ENCODE measurements around the gene CTAGE1. TPM values are rescaled to one million over a fixed set of nuclear protein-coding genes. Genes with fewer than 3 reads are reported as not detected.

Gene CTAGE1
- total and polyA plus RNA-seq, 10 of the 15 experiments (the other 5 are each of a cell fraction or from before 2014, with no cell fraction given) = 0.01 TPM; not detected in 9

DNA sequence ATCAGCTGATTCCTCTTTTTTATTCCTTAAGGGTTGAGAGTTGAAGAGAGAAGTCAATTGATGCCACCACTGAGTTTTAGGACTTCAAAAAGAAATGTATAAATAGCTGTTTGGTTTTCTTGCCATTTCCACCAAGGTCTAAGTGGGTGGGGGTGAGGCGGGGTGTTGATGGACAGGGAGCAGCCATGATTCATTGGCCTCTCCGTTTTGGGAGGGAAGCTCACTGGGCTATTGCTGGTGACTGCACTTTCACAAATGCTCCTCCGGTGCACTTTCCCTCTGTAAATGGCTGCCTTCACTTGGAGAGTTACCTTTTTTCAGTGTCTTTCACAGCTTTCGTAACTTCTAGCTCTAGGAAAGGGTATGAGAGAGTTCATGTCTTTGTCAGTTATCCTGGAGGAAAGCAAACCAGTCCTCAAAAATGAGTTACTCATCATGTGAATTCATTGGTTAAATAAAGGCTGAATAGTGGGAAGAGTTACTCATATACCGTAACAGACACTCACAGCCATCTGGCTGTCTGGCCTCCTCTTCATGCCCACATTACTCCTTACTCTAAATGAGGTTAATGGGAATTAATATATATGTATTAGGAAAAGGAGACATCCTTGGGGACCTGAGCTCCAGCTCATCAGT lies 17.4 kb upstream of the CTAGE1 start:
- intact Hi-C loops (cut with micrococcal nuclease; ENCODE audit: unreplicated experiment) (loop anchor here (5.0 kb wide), 1 partner anchor 58 kb away; no protein-coding TSS in a partner anchor), in situ Hi-C loops (cut with MboI) (no loop called here)
- CTCF ChIA-PET = no interaction called here
- no peak overlapping the region for H3K4me3 ChIP-seq
- SMC1A ChIA-PET (ENCODE audit: uncharacterized antibody, unreplicated experiment) = interaction anchor here (1.2 kb wide), 1 partner anchor 57 kb away, joined by 3 read pairs; no protein-coding TSS in a partner anchor
- no peak overlapping the region for H3K9ac ChIP-seq (ENCODE audit: control insufficient read depth, insufficient read depth, low read length)
- DNase-seq (ENCODE audit: low read depth, low spot score) (no peak), FAIRE-seq (no peak), ATAC-seq (no peak)
- no peak overlapping the region for H2AFZ ChIP-seq (ENCODE audit: control insufficient read depth, low read depth, low read length)
- no peak overlapping the region for H3K4me2 ChIP-seq (ENCODE audit: control insufficient read depth, insufficient read depth)
- no TSS peak for BruUV-seq (replicated peaks)
- TF ChIP-seq PAX8 (IDR thresholded peaks at IDR 0.05) (no peak), POLR2A (IDR thresholded peaks at IDR 0.05; ENCODE audit: low read depth, low read length) (no peak), YBX1 (IDR thresholded peaks at IDR 0.05) (no peak), ZBTB33 (IDR thresholded peaks at IDR 0.05) (no peak), POU2F2 (IDR thresholded peaks at IDR 0.05; ENCODE audit: borderline replicate concordance, low read depth, low read length) (no peak)
- H3K79me2 ChIP-seq (ENCODE audit: control insufficient read depth, insufficient read depth, low read length) = no peaks in the 10 kb centered on the region
- H4K20me1 ChIP-seq (ENCODE audit: control insufficient read depth, insufficient read depth) = no peaks in the 10 kb centered on the region
- no peaks in the 10 kb centered on the region for H3K27me3 ChIP-seq (replicated peaks in 1 of 2; ENCODE audit: control insufficient read depth in 2 of 2, insufficient read depth in 2 of 2, low read length in 1 of 2)
- no peaks in the 10 kb centered on the region for H3K9me3 ChIP-seq (replicated peaks; ENCODE audit: control insufficient read depth, insufficient read depth, low read length)
- POLR2A ChIA-PET = no interaction called here
- H3K4me1 ChIP-seq (ENCODE audit: control insufficient read depth, insufficient read depth, low read length) = no peaks in the 10 kb centered on the region
- H3K36me3 ChIP-seq (ENCODE audit: control insufficient read depth in 2 of 2, insufficient read depth in 2 of 2, low read length in 1 of 2) = no peaks in the 10 kb centered on the region
- WGBS (ENCODE audit: insufficient coverage, insufficient replicate concordance, low lambda C conversion rate, missing lambda C conversion rate) = 15% methylated on average over 5 of the region's 5 CpGs
- RAD21 ChIA-PET (ENCODE audit: unreplicated experiment) = no interaction called here
- no peak overlapping the region for H3K27ac ChIP-seq (ENCODE audit: control insufficient read depth, insufficient read depth)

- FAIRE-seq = no peak
- no peak overlapping the region for H3K27ac ChIP-seq (ENCODE audit: control insufficient read depth, insufficient read depth)
- ATAC-seq = no peak
- no peaks in the 10 kb centered on the region for H3K9me3 ChIP-seq (replicated peaks; ENCODE audit: control insufficient read depth, insufficient read depth, low read length)
- no peaks in the 10 kb centered on the region for H3K27me3 ChIP-seq (replicated peaks in 1 of 2; ENCODE audit: control insufficient read depth in 2 of 2, insufficient read depth in 2 of 2, low read length in 1 of 2)
- H3K4me3 ChIP-seq = no peak overlapping the region
- BruUV-seq (replicated peaks) = no TSS peak
- WGBS (ENCODE audit: insufficient coverage, insufficient replicate concordance, low lambda C conversion rate, missing lambda C conversion rate) = 26% methylated on average over 7 of the region's 7 CpGs
- H3K9ac ChIP-seq (ENCODE audit: control insufficient read depth, insufficient read depth, low read length) = no peak overlapping the region
- no peak overlapping the region for H2AFZ ChIP-seq (ENCODE audit: control insufficient read depth, low read depth, low read length)
- intact Hi-C loops (cut with micrococcal nuclease; ENCODE audit: unreplicated experiment) (no loop called here), in situ Hi-C loops (cut with MboI) (no loop called here)
- ChIA-PET RAD21 (ENCODE audit: unreplicated experiment) (no interaction called here), SMC1A (ENCODE audit: uncharacterized antibody, unreplicated experiment) (interaction anchor here (1.2 kb wide), 1 partner anchor 58 kb away, joined by 3 read pairs; no protein-coding TSS in a partner anchor), CTCF (no interaction called here), POLR2A (no interaction called here)
- no peaks in the 10 kb centered on the region for H3K36me3 ChIP-seq (ENCODE audit: control insufficient read depth in 2 of 2, insufficient read depth in 2 of 2, low read length in 1 of 2)
- H3K4me2 ChIP-seq (ENCODE audit: control insufficient read depth, insufficient read depth) = no peak overlapping the region
- no peaks in the 10 kb centered on the region for H3K79me2 ChIP-seq (ENCODE audit: control insufficient read depth, insufficient read depth, low read length)
- H4K20me1 ChIP-seq (ENCODE audit: control insufficient read depth, insufficient read depth) = no peaks in the 10 kb centered on the region
- no peaks in the 10 kb centered on the region for H3K4me1 ChIP-seq (ENCODE audit: control insufficient read depth, insufficient read depth, low read length)
- DNase-seq (ENCODE audit: low read depth, low spot score) = no peak
- TF ChIP-seq SMARCA5 (IDR thresholded peaks at IDR 0.05) (no peak), MEF2A (IDR thresholded peaks at IDR 0.05; ENCODE audit: insufficient read depth, low read depth, low read length) (no peak), SPI1 (IDR thresholded peaks at IDR 0.05; ENCODE audit: borderline replicate concordance, insufficient read depth, low read depth, low read length) (no peak), KAT2A (conservative IDR thresholded peaks at IDR 0.05; ENCODE audit: control insufficient read depth, low read depth, low read length) (no peak), CBFB (IDR thresholded peaks at IDR 0.05; ENCODE audit: low read depth) (no peak), IKZF2 (IDR thresholded peaks at IDR 0.05) (no peak), TARDBP (IDR thresholded peaks at IDR 0.05; ENCODE audit: borderline replicate concordance) (no peak), TAF1 (IDR thresholded peaks at IDR 0.05; ENCODE audit: borderline replicate concordance, low read depth, low read length) (no peak)
- TF ChIP-seq, protein P1, sequence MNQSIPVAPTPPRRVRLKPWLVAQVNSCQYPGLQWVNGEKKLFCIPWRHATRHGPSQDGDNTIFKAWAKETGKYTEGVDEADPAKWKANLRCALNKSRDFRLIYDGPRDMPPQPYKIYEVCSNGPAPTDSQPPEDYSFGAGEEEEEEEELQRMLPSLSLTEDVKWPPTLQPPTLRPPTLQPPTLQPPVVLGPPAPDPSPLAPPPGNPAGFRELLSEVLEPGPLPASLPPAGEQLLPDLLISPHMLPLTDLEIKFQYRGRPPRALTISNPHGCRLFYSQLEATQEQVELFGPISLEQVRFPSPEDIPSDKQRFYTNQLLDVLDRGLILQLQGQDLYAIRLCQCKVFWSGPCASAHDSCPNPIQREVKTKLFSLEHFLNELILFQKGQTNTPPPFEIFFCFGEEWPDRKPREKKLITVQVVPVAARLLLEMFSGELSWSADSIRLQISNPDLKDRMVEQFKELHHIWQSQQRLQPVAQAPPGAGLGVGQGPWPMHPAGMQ (IDR thresholded peaks at IDR 0.05; ENCODE audit: borderline replicate concordance) = no peak
- TF ChIP-seq, protein P2, sequence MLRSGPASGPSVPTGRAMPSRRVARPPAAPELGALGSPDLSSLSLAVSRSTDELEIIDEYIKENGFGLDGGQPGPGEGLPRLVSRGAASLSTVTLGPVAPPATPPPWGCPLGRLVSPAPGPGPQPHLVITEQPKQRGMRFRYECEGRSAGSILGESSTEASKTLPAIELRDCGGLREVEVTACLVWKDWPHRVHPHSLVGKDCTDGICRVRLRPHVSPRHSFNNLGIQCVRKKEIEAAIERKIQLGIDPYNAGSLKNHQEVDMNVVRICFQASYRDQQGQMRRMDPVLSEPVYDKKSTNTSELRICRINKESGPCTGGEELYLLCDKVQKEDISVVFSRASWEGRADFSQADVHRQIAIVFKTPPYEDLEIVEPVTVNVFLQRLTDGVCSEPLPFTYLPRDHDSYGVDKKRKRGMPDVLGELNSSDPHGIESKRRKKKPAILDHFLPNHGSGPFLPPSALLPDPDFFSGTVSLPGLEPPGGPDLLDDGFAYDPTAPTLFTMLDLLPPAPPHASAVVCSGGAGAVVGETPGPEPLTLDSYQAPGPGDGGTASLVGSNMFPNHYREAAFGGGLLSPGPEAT (IDR thresholded peaks at IDR 0.05; ENCODE audit: low read depth) = no peak
These were observed 16.2 kb upstream of the CTAGE1 start for GRCh38 chr18:22433956-22434355.

Data from GM12878 (cell line).